DND-41 (cell line): ENCODE data around the gene GRM4.

Source experiments
- EZH2 ChIP-seq: IDR thresholded peaks from 3 replicates; pipeline ENCODE4 v1.6.1; 2012; ENCODE audit warnings: borderline replicate concordance, low read depth, mild to moderate bottlenecking, moderate library complexity, low read length, inconsistent platforms; ENCODE audit not compliant: severe bottlenecking
- TF ChIP-seq, protein P1 (sequence below): IDR thresholded peaks from 2 replicates; pipeline ENCODE4 v1.5.1; 2012; ENCODE audit warnings: borderline replicate concordance, low read length, moderate library complexity, mild to moderate bottlenecking; ENCODE audit not compliant: poor library complexity, severe bottlenecking; ENCODE audit errors: extremely low read depth

- TF ChIP-seq, protein P1, sequence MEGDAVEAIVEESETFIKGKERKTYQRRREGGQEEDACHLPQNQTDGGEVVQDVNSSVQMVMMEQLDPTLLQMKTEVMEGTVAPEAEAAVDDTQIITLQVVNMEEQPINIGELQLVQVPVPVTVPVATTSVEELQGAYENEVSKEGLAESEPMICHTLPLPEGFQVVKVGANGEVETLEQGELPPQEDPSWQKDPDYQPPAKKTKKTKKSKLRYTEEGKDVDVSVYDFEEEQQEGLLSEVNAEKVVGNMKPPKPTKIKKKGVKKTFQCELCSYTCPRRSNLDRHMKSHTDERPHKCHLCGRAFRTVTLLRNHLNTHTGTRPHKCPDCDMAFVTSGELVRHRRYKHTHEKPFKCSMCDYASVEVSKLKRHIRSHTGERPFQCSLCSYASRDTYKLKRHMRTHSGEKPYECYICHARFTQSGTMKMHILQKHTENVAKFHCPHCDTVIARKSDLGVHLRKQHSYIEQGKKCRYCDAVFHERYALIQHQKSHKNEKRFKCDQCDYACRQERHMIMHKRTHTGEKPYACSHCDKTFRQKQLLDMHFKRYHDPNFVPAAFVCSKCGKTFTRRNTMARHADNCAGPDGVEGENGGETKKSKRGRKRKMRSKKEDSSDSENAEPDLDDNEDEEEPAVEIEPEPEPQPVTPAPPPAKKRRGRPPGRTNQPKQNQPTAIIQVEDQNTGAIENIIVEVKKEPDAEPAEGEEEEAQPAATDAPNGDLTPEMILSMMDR = no peak
- TF ChIP-seq EZH2 = no peak
Observed at GRCh38 chr6:34150766-34151165, 4.9 kb upstream of the GRM4 start.
